Heart left ventricle (tissue), 13 donors: ENCODE measurements around the gene VPS54.

Experiments used
- POLR2A ChIP-seq, 2 donors: fragments of 450-650 bp; IDR thresholded peaks; one replicate each; pipeline ENCODE4 v1.6.1; 2017; ENCODE audit warnings: antibody characterized with exemption in 2 of 2, mild to moderate bottlenecking in 2 of 2, moderate library complexity in 2 of 2
- TF ChIP-seq, protein P1 (sequence below), 12 donors: fragments of 200-600 bp; sonication (generic) in 4 of 12; IDR thresholded peaks; one replicate each; pipeline versions ENCODE4 v1.5.0 to v1.8.0; 2018 to 2022; ENCODE audit warnings: antibody characterized with exemption in 12 of 12, mild to moderate bottlenecking in 5 of 12
- donor health status: ischemic (EF 13 %, LVEDD 7.1; RV severe dilation, severe dysfunction).
- donor health status: DM: no; HTN: yes; CAD: no.
- donor health status: DM: no; HTN: no; CAD: no.
- donor health status: ischemic (EF 25% LVEDD 6.9; RV normal size, moderate dysfunction).
- donor health status: ischemic (EF 25% LVEDD 5.7; RV mildly dilated, moderate dysfunction).
- donor health status: ischemic (EF 35%, LVEDD 5.7; RV mildly dilated, moderate dysfunction).
- donor health status: nonischemic (EF 11% LVEDD 7.7; RV severe dilation, severe dysfunction).
- donor health status: DM: yes; HTN: yes; CAD: no.
- donor health status: PGD.
- donor health status: ischemic (EF 29% LVEDD 5.4; RV normal size, mild dysfunction).
- donor health status: nonischemic (EF 23%, LVEDD 6.1; RV moderate dilation, normal function).

DNA sequence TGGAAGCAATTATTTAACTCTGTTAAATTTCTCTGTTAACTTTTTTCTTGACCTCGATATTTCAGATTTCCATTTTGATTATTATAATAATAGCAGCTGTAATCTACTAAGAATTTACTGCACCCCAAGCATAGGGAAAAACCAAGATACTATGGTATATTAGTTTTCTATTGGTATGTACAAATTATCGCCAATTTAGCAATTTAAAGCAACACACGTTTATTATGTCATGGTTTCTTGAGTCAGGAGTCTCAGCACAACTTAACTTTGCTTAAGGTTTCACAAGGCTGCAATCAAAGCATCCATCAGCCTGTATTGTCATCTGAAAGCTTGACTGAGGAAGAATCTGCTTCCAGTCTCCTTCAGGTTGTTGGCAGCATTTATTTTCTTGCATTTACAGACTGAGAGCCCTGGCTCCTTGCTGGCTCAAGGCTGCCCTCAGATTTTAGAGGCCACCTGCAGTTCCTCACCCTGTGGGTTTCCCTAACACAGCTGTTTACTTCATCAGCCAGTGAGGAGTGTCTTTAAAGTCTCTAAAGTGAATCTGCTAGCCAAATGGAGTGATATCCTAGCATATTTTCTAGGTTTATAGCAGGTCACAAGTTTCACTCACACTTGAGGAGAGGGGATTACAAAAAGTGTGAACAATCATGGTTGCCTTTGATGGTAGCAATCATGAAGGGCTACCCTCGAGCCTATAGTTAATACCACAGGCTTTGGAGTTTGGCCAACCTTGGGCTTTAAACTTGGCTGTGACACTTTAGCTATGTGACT lies 4.4 kb upstream of the VPS54 start:
- TF ChIP-seq, protein P1, sequence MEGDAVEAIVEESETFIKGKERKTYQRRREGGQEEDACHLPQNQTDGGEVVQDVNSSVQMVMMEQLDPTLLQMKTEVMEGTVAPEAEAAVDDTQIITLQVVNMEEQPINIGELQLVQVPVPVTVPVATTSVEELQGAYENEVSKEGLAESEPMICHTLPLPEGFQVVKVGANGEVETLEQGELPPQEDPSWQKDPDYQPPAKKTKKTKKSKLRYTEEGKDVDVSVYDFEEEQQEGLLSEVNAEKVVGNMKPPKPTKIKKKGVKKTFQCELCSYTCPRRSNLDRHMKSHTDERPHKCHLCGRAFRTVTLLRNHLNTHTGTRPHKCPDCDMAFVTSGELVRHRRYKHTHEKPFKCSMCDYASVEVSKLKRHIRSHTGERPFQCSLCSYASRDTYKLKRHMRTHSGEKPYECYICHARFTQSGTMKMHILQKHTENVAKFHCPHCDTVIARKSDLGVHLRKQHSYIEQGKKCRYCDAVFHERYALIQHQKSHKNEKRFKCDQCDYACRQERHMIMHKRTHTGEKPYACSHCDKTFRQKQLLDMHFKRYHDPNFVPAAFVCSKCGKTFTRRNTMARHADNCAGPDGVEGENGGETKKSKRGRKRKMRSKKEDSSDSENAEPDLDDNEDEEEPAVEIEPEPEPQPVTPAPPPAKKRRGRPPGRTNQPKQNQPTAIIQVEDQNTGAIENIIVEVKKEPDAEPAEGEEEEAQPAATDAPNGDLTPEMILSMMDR (IDR thresholded peaks at IDR 0.05) = no peak
- no peak for TF ChIP-seq POLR2A (IDR thresholded peaks at IDR 0.05)
